ENCODE measurements around the gene FBXL20. TPM values are rescaled to one million over a fixed set of nuclear protein-coding genes. Genes with fewer than 3 reads are reported as not detected.

The FBXL20 gene
- total and polyA plus RNA-seq, 9 of the 15 experiments (the other 6 are each of a cell fraction or from before 2014, with no cell fraction given), result 1.8 to 15.1 (median 5.6) TPM

GRCh38 chr17:39270923-39271322, 130.5 kb downstream of the FBXL20 start (continued):
- TF ChIP-seq CEBPG (CRISPR knock-in tag; IDR thresholded peaks at IDR 0.05) (peak; percentile 59; the same call in 1 of the 2 replicates), CEBPG (tag; conservative IDR thresholded peaks at IDR 0.05 in 1 of 2, IDR thresholded peaks at IDR 0.05 in 1 of 2) (peak; percentile 64 to 88), IRF2 (CRISPR knock-in tag; IDR thresholded peaks at IDR 0.05) (no peak), ZNF707 (CRISPR knock-in tag; conservative IDR thresholded peaks at IDR 0.05) (no peak), DDX20 (tag; IDR thresholded peaks at IDR 0.05; ENCODE audit: low read depth) (no peak), CBX3 (IDR thresholded peaks at IDR 0.05; ENCODE audit: borderline replicate concordance in 1 of 2, low read length in 2 of 2) (no peak), MXI1 (IDR thresholded peaks at IDR 0.05; ENCODE audit: low read depth, low read length) (no peak), ZNF274 (IDR thresholded peaks at IDR 0.05; ENCODE audit: borderline replicate concordance, low read depth, low read length) (no peak), ZNF561 (CRISPR knock-in tag; conservative IDR thresholded peaks at IDR 0.05) (no peak), NBN (IDR thresholded peaks at IDR 0.05; ENCODE audit: low read depth) (no peak), LARP7 (IDR thresholded peaks at IDR 0.05) (no peak), SMARCB1 (IDR thresholded peaks at IDR 0.05; ENCODE audit: insufficient read length, low read depth) (no peak), SREBF2 (CRISPR knock-in tag; IDR thresholded peaks at IDR 0.05) (no peak), ZNF184 (CRISPR knock-in tag; IDR thresholded peaks at IDR 0.05) (no peak), FOXM1 (IDR thresholded peaks at IDR 0.05; ENCODE audit: low read depth) (no peak), FOXM1 (CRISPR knock-in tag; IDR thresholded peaks at IDR 0.05; ENCODE audit: low read depth) (no peak), FOS (IDR thresholded peaks at IDR 0.05; ENCODE audit: extremely low read depth, insufficient read length) (no peak), ZFP36 (IDR thresholded peaks at IDR 0.05; ENCODE audit: low read depth, low read length, partially characterized antibody) (no peak), JUNB (CRISPR knock-in tag; conservative IDR thresholded peaks at IDR 0.05) (no peak), KDM1A (IDR thresholded peaks at IDR 0.05) (no peak), WHSC1 (IDR thresholded peaks at IDR 0.05; ENCODE audit: low read length) (no peak), KDM2B (CRISPR knock-in tag; IDR thresholded peaks at IDR 0.05) (no peak), RAD21 (CRISPR knock-in tag; conservative IDR thresholded peaks at IDR 0.05 in 1 of 2, IDR thresholded peaks at IDR 0.05 in 1 of 2) (peak; percentile 60 to 91), FOXJ3 (CRISPR knock-in tag; IDR thresholded peaks at IDR 0.05) (no peak), CAMTA2 (CRISPR knock-in tag; conservative IDR thresholded peaks at IDR 0.05) (no peak), CEBPB (tag; IDR thresholded peaks at IDR 0.05) (peak; percentile 76)
- TF ChIP-seq, protein P1, sequence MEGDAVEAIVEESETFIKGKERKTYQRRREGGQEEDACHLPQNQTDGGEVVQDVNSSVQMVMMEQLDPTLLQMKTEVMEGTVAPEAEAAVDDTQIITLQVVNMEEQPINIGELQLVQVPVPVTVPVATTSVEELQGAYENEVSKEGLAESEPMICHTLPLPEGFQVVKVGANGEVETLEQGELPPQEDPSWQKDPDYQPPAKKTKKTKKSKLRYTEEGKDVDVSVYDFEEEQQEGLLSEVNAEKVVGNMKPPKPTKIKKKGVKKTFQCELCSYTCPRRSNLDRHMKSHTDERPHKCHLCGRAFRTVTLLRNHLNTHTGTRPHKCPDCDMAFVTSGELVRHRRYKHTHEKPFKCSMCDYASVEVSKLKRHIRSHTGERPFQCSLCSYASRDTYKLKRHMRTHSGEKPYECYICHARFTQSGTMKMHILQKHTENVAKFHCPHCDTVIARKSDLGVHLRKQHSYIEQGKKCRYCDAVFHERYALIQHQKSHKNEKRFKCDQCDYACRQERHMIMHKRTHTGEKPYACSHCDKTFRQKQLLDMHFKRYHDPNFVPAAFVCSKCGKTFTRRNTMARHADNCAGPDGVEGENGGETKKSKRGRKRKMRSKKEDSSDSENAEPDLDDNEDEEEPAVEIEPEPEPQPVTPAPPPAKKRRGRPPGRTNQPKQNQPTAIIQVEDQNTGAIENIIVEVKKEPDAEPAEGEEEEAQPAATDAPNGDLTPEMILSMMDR (IDR thresholded peaks at IDR 0.05 in 2 of 3, conservative IDR thresholded peaks at IDR 0.05 in 1 of 3; ENCODE audit: insufficient read depth in 2 of 3, low read depth in 1 of 3, low read length in 3 of 3), result peak; percentile 54 to 80 (median 63)
- TF ChIP-seq, protein P2, sequence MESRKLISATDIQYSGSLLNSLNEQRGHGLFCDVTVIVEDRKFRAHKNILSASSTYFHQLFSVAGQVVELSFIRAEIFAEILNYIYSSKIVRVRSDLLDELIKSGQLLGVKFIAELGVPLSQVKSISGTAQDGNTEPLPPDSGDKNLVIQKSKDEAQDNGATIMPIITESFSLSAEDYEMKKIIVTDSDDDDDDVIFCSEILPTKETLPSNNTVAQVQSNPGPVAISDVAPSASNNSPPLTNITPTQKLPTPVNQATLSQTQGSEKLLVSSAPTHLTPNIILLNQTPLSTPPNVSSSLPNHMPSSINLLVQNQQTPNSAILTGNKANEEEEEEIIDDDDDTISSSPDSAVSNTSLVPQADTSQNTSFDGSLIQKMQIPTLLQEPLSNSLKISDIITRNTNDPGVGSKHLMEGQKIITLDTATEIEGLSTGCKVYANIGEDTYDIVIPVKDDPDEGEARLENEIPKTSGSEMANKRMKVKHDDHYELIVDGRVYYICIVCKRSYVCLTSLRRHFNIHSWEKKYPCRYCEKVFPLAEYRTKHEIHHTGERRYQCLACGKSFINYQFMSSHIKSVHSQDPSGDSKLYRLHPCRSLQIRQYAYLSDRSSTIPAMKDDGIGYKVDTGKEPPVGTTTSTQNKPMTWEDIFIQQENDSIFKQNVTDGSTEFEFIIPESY (CRISPR knock-in tag; IDR thresholded peaks at IDR 0.05), result no peak
